ENCODE data around the gene APC2.

DNA sequence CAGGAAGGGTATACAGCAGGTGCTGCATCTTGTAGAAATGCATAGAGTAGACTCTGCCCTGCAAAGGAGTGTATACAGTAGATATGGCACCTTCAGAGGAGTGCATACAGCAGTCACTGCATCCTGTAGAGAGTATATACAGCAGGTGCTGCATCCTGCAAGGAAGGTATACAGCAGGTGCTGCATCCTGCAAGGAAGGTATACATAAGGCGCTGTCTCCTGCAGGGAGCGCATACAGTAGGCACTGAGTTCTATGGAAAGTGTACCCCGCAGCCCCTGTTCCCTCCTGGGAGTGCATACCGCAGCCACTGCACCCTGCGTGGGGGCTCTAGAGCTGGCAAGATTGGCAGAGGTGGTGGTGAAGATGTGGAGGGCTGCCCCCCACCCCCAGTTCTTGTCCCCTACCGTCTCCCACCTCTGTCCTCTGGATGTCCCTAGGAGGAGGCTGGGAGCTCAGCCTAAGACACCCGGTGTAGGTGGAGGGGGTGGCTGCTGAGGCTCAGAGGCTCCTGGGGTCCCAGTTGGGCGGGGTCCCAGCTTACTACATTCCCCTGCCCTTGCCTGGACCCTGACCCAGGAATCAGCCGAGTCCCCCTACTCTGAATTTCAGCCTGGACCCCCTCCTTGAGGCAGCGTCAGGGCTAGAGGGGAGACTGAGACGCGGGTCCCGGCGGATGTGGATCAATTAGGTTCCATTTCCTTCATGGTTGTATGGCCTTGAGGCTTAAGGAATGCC is 65.2 kb downstream of the APC2 start:
- TF ChIP-seq, protein P1, sequence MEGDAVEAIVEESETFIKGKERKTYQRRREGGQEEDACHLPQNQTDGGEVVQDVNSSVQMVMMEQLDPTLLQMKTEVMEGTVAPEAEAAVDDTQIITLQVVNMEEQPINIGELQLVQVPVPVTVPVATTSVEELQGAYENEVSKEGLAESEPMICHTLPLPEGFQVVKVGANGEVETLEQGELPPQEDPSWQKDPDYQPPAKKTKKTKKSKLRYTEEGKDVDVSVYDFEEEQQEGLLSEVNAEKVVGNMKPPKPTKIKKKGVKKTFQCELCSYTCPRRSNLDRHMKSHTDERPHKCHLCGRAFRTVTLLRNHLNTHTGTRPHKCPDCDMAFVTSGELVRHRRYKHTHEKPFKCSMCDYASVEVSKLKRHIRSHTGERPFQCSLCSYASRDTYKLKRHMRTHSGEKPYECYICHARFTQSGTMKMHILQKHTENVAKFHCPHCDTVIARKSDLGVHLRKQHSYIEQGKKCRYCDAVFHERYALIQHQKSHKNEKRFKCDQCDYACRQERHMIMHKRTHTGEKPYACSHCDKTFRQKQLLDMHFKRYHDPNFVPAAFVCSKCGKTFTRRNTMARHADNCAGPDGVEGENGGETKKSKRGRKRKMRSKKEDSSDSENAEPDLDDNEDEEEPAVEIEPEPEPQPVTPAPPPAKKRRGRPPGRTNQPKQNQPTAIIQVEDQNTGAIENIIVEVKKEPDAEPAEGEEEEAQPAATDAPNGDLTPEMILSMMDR (IDR thresholded peaks at IDR 0.05; ENCODE audit: low read depth, low read length, poor library complexity, severe bottlenecking) = no peak
- TF ChIP-seq EZH2phosphoT487 (IDR thresholded peaks at IDR 0.05; ENCODE audit: borderline replicate concordance, low read length) = no peak

Data from DOHH2 (cell line).